H1 (cell line): ENCODE data around the gene ZNF280C. TPM values are rescaled to one million over a fixed set of nuclear protein-coding genes. Genes with fewer than 3 reads are reported as not detected.

Experiments
- KDM4A ChIP-seq: IDR thresholded peaks from one replicate; pipeline ENCODE4 v1.7.1; 2012; ENCODE audit warnings: low read depth, mild to moderate bottlenecking, moderate library complexity, low read length, inconsistent platforms; ENCODE audit not compliant: severe bottlenecking
- POLR2A ChIP-seq, 2 experiments: IDR thresholded peaks; 1 replicate in 1 of 2; 2 replicates in 1 of 2; pipeline ENCODE4 v1.6.1; 2011; ENCODE audit warnings: low read depth in 2 of 2, low read length in 2 of 2, mild to moderate bottlenecking in 2 of 2; ENCODE audit errors: control extremely low read depth in 1 of 2
- polyA plus RNA-seq, 7 experiments: library from polyadenylated mRNA; depleted of rRNA in 3 of 7; stranded (reverse) in 5 of 7; unstranded in 2 of 7; fragments of >200 nt in 5 of 7; fragments of 200-250 nt in 2 of 7; gene quantifications; 1 replicate in 5 of 7; 2 replicates in 1 of 7; 4 replicates in 1 of 7; pipeline versions ENCODE4 v1.2.1 to v1.2.3, GENCODE V29; 2011 to 2013; ENCODE audit warnings: missing spikeins in 2 of 7, mixed read lengths in 2 of 7
- total RNA-seq: library from RNA; stranded (reverse); fragmentation: NEBNext Ultra II Directional; extraction: Animal tissue kit (Norgen Biotek cat#: 25700); gene quantifications from 2 replicates; pipeline ENCODE4 v1.2.1, GENCODE V29; 2021
- TF ChIP-seq, protein P1 (sequence below): IDR thresholded peaks from 2 replicates; pipeline ENCODE4 v1.6.1; 2011; ENCODE audit warnings: low read depth, mild to moderate bottlenecking, low read length; ENCODE audit not compliant: insufficient read depth

The ZNF280C gene
- total and polyA plus RNA-seq, 2 of the 8 experiments (the other 6 are each of a cell fraction or from before 2014, with no cell fraction given), result 8.4 to 13.4 TPM

DNA sequence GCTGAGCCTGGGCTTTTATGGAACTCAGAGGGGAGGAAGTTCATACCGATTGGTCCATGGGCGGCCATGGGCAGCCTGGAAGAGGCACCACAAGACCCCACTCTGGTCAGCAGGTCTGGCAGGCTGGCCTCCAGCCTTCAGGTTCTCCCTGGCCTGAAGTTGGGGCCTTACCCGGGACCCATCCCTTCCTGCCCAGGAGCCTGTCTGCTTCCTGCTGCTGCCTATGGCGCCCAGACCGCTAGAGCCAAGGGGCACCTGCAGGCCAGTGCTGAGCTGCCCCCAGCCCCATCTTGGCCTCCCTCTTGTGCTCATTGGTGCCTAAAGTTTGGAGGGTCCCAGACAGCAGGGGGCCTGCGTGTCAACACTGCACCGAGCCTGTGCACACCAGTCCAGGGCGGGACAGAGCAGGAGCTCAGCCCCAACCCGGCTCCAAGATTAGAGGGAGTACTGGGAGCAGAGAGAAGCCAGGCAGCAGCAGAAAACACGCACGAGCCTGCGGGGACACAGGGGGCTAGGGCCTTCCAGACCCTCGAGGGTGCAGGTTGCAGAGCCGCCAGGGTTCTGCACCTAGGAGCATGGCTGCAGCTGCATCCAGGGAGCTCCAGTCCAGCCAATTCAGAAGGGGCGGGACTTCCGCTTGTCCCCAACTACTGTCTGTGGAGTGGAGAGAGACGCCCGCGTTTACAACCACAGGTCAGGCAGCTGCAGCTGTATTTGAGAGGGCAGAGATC lies 30.7 kb upstream of the ZNF280C start (continued):
- TF ChIP-seq, protein P1, sequence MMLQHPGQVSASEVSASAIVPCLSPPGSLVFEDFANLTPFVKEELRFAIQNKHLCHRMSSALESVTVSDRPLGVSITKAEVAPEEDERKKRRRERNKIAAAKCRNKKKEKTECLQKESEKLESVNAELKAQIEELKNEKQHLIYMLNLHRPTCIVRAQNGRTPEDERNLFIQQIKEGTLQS, result no peak
- TF ChIP-seq KDM4A, result no peak
- TF ChIP-seq POLR2A (IDR thresholded peaks at IDR 0.05; ENCODE audit: control extremely low read depth in 1 of 2, low read depth in 2 of 2, low read length in 2 of 2), result no peak
